SH-SY5Y (cell line): ENCODE data around the gene KDM4B.

ENCODE experiments used
- GATA2 ChIP-seq: IDR thresholded peaks from 2 replicates; pipeline ENCODE4 v1.6.1; 2011; ENCODE audit warnings: mild to moderate bottlenecking, low read depth, low read length
- GATA3 ChIP-seq: IDR thresholded peaks from 2 replicates; pipeline ENCODE4 v1.6.1; 2011; ENCODE audit warnings: low read depth, mild to moderate bottlenecking, low read length, moderate library complexity

Gene KDM4B

DNA sequence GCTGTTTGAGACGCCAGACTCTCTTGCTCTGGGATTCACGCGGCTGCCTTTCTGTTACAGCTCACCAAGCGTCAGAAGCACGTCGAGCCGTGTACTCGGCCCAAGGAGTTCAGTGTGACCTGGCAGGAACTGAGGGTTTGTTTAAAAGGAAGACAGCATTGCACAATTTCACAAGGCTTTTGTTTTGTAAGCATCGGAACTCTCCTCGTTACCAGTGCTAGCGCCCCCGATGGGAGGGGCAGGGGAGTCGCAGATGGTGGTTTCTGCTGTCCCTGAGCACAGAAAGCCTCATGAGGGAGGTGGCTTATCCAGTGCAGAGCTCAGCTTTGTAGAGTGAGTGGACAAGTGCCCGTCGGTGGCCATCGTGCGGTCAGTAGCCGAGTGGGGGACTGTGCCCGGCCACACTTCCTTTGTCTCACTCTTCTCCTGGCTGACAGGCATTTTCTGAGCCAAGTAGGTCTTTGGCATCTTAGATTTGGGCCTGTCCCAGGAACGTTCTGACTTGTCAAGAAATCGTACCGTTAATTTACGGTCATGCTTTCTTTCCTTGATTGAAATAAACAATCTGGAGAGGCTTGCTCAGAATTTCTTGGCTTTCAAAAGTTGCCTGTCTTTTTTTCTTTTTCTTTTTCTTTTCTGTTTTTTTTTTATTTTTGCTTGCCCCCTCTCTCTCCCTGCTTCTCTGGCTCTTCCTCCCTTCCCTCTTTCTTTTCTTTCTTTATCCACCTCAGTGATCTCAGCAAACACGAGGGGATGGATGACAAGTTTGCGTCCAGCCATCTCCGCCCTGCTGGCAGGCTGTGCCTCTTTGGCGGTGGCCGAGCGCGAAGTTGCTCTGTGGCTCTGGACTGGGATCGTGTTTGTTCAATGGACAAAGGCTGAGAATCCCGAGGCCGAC, 7.7 kb downstream of the KDM4B start:
- TF ChIP-seq GATA3 (no peak), GATA2 (no peak)

DNA sequence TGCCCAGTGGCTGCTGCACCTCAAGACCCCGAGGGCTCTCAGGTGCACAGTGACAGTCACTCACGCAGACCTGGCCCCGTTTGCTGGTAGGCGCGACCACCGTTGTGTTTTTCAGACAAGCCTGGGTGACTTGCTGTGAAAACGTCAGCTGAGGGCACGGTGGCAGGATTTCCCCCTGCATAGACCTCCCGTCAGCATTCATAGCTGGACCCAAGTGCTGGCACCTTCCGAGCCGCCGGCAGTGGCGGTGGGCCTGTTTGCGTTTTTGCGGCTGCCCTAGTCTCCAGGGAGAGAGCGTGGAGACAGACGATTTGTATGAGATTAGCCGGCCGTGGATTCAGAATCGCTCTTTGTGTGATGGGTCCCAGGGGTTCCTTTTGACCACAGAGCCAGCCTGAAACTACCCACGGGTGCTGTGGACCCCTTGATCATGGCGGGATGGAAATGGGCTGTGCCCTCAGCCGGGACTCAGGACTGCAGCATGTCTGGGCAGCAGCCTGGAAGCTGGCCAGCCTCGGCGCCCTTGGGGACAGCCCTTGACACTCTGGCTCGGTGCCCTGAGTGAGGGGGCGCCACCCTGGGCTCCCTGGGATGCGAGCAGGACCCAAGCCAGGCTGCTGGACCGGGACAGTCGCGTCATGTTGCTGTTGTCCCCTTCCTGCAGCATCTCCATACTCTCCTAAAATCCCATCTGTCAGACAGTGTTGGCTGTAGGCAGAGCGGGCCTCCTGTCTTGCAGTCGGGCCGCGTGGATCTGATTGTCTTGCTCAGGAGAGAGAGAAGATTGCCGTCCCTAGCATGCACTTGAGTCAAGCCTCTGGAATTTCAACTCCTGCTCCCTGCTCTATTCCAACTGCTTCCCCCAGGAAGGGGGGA, 8.6 kb downstream of the KDM4B start:
- no peak for TF ChIP-seq GATA2
- no peak for TF ChIP-seq GATA3

- TF ChIP-seq GATA2 (no peak), GATA3 (no peak)
Observed at GRCh38 chr19:4979211-4979807, 10.4 kb downstream of the KDM4B start.

- TF ChIP-seq GATA2: no peak
- no peak for TF ChIP-seq GATA3
Observed at GRCh38 chr19:4980067-4980466, 11.2 kb downstream of the KDM4B start.

GRCh38 chr19:4980838-4981680, 12.1 kb downstream of the KDM4B start:
- TF ChIP-seq GATA2 (no peak), GATA3 (no peak)

DNA sequence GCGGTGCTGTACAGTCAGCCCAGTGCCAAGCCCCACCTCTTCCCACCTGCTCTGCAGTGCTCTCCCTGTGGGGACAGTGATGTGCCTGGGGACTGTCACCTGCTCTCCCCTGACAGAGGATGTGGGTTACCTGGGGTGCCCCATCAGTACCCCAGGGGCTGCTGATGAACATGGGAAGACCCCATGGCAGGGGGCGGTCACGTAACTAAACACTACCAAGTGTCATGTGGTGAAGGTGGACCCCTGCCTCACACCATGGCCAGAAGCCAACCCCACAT, 12.7 kb downstream of the KDM4B start:
- TF ChIP-seq GATA3 (no peak), GATA2 (no peak)

GRCh38 chr19:4983346-4984105, 14.6 kb downstream of the KDM4B start:
- no peak for TF ChIP-seq GATA2
- no peak for TF ChIP-seq GATA3

- TF ChIP-seq GATA2 (no peak), GATA3 (no peak)
Observed at GRCh38 chr19:4984106-4984380, 15.1 kb downstream of the KDM4B start.

- TF ChIP-seq GATA2 (no peak), GATA3 (no peak)
Observed at GRCh38 chr19:4984438-4984990, 15.6 kb downstream of the KDM4B start.

DNA sequence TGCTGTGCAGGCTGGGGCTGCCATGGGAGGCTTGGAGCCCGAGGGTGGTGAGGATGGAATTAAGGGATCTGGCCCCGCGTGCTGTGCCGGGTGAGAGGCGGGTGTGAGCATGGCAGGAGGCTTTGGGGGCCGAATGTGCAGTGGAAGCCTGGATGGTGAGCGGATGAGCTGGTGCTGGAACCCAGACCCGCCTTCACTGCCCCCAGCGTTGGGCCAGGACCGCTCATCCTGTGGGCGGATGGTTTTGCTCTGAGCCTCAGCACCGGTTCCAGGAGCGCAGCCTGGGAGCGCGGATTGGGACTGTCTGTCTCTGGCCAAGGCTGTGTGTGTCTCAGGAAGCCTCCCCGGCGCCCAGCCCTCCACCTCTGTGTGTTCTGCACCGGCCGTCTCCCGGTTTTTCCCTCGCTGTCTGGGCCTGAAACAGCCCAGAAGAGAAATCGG, 16.7 kb downstream of the KDM4B start:
- TF ChIP-seq GATA3 (no peak), GATA2 (no peak)

DNA sequence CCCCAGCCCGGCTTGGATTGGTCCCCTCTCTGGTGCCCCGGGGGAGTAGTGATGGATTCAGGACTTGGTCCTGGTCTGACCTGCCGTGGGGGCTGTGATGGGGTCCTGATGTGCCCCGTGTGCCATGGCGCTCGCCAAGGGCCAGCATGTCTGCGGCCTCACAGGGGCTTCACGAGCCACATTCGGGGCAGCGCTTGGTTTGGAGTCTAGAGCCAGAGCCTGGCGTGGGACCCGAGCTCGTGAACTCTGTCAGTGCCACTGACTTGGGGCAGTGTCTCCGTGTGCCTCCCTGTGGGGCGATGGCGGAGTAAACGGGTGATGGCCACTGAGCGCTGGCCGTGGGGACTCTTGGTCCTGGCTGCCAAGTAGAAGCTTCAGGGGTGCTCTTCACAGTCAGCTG, 17.1 kb downstream of the KDM4B start:
- no peak for TF ChIP-seq GATA2

GRCh38 chr19:4986471-4986891, 17.6 kb downstream of the KDM4B start:
- TF ChIP-seq GATA3: no peak
- TF ChIP-seq GATA2: no peak

GRCh38 chr19:4987256-4987655, 18.3 kb downstream of the KDM4B start:
- TF ChIP-seq GATA2 (no peak), GATA3 (no peak)
